CD4-positive, alpha-beta T cell (primary cell): ENCODE data around the gene PTGS1. TPM values are rescaled to one million over a fixed set of nuclear protein-coding genes. Genes with fewer than 3 reads are reported as not detected.

Experiments used
- ATAC-seq: fragments of 200-7000 bp; cut with Tn5 transposase; one replicate; pipeline ENCODE4 v1.10.0; 2022; ENCODE audit warnings: mild to moderate bottlenecking; ENCODE audit not compliant: poor library complexity
- CTCF ChIA-PET: fragments of 350-600 bp; sonication (Branson Sonifier 250); formaldehyde crosslinking; loops from one replicate; lab custom pipeline; 2021; ENCODE audit warnings: antibody characterized with exemption, inconsistent platforms; lab: Charles Lee
- POLR2A ChIA-PET: fragments of 350-600 bp; sonication (Branson Sonifier 250); formaldehyde crosslinking; loops from one replicate; lab custom pipeline; 2021; ENCODE audit warnings: antibody characterized with exemption, inconsistent platforms; lab: Charles Lee
- DNase-seq, 14 experiments: peaks; one replicate each; pipeline ENCODE4 v3.0.0-alpha.2; 2013 to 2020; ENCODE audit warnings: mixed read lengths in 2 of 14
- H3K27ac ChIP-seq, 2 donors: one replicate each; pipeline versions ENCODE4 v1.5.1 to v1.7.0; 2013; ENCODE audit warnings: low read length in 2 of 2, low read depth in 1 of 2, mild to moderate bottlenecking in 1 of 2
- H3K27me3 ChIP-seq, 2 experiments: 1 replicate in 1 of 2; 2 replicates in 1 of 2; pipeline versions ENCODE4 v1.6.1 to v1.7.0; 2013; ENCODE audit warnings: low read length in 2 of 2, control low read depth in 1 of 2, mild to moderate bottlenecking in 1 of 2, moderate library complexity in 1 of 2; ENCODE audit not compliant: insufficient read depth in 2 of 2, control insufficient read depth in 1 of 2
- H3K36me3 ChIP-seq: one replicate; pipeline ENCODE4 v1.6.1; 2013; ENCODE audit warnings: low read length, control low read depth; ENCODE audit not compliant: insufficient read depth
- H3K4me1 ChIP-seq: one replicate; pipeline ENCODE4 v1.6.1; 2013; ENCODE audit warnings: low read length, control low read depth; ENCODE audit not compliant: insufficient read depth
- H3K4me3 ChIP-seq: one replicate; pipeline ENCODE4 v1.5.1; 2013; ENCODE audit warnings: mild to moderate bottlenecking, low read length, moderate library complexity
- H3K9me3 ChIP-seq, 2 experiments: 1 replicate in 1 of 2; 2 replicates in 1 of 2; pipeline versions ENCODE4 v1.6.1 to v1.7.0; 2013; ENCODE audit warnings: low read length in 2 of 2, mild to moderate bottlenecking in 2 of 2, control low read depth in 1 of 2, moderate library complexity in 1 of 2; ENCODE audit not compliant: control insufficient read depth in 1 of 2, insufficient read depth in 1 of 2
- H3K27ac Mint-ChIP-seq: one replicate; pipeline ENCODE4 v1.8.0; 2020; ENCODE audit warnings: mixed read lengths
- H3K27me3 Mint-ChIP-seq: one replicate; pipeline ENCODE4 v1.8.0; 2021; ENCODE audit warnings: mixed read lengths
- H3K36me3 Mint-ChIP-seq: one replicate; pipeline ENCODE4 v1.8.0; 2021; ENCODE audit warnings: low read depth, mixed read lengths
- H3K4me1 Mint-ChIP-seq: one replicate; pipeline ENCODE4 v1.8.0; 2021; ENCODE audit warnings: low read depth, mixed read lengths
- H3K4me3 Mint-ChIP-seq: one replicate; pipeline ENCODE4 v1.8.0; 2020; ENCODE audit warnings: mild to moderate bottlenecking, mixed read lengths
- H3K9me3 Mint-ChIP-seq: one replicate; pipeline ENCODE4 v1.8.0; 2020; ENCODE audit warnings: mixed read lengths
- CTCF ChIP-seq: fragments of 200-600 bp; IDR thresholded peaks from one replicate; pipeline ENCODE4 v1.8.0; 2022; ENCODE audit warnings: antibody characterized with exemption, mild to moderate bottlenecking
- intact Hi-C, 2 experiments: fragments of 100-400 bp; cut with DNase I in 1 of 2; cut with micrococcal nuclease in 1 of 2; formaldehyde crosslinking; loops; one replicate each; pipeline versions ENCODE4 v1.15.1 to v1.9.0; 2023 to 2025; cut with DNase I, micrococcal nuclease
- total RNA-seq, 174 experiments: library from RNA in 2 of 174; stranded (reverse) in 2 of 174; gene quantifications; one replicate each; pipeline ENCODE4 v1.2.3 and lab custom pipeline; 2021 to 2026

The PTGS1 gene
- total RNA-seq, 2 experiments from 2014 or later, result 0.14 to 0.27 TPM

- DNase-seq (no peak), ATAC-seq (no peak)
- ChIA-PET POLR2A (no interaction called here), CTCF (no interaction called here)
- Mint-ChIP-seq H3K4me1 (no peaks in the 10 kb centered on the region), H3K27ac (no peak overlapping the region), H3K9me3 (peaks cover 2% of the 10 kb centered on the region), H3K4me3 (no peak overlapping the region), H3K27me3 (peaks cover 6% of the 10 kb centered on the region), H3K36me3 (no peaks in the 10 kb centered on the region)
- peaks cover 8 to 12% of the 10 kb centered on the region in 2 experiments for H3K9me3 ChIP-seq
- no peak overlapping the region for H3K4me3 ChIP-seq
- intact Hi-C loops, result no loop called here
- H3K27ac ChIP-seq, result no peak overlapping the region
- H3K27me3 ChIP-seq, result peaks cover under 1 to 3% of the 10 kb centered on the region in 2 experiments
- H3K36me3 ChIP-seq, result no peaks in the 10 kb centered on the region
- TF ChIP-seq CTCF, result no peak
- H3K4me1 ChIP-seq, result no peaks in the 10 kb centered on the region
These were observed 12.4 kb downstream of the PTGS1 start for GRCh38 chr9:122382901-122383850.

- Histone ChIP-seq H3K36me3 (no peaks in the 10 kb centered on the region), H3K9me3 (peaks cover 8% of the 10 kb centered on the region in 2 experiments), H3K27me3 (no peaks in the 10 kb centered on the region), H3K4me3 (no peak overlapping the region), H3K4me1 (no peaks in the 10 kb centered on the region), H3K27ac (no peak overlapping the region)
- H3K36me3 Mint-ChIP-seq, result no peaks in the 10 kb centered on the region
- intact Hi-C loops, result no loop called here
- no peak for TF ChIP-seq CTCF
- ChIA-PET CTCF (no interaction called here), POLR2A (no interaction called here)
- no peak overlapping the region for H3K27ac Mint-ChIP-seq
- no peak for DNase-seq
- no peaks in the 10 kb centered on the region for H3K4me1 Mint-ChIP-seq
- no peak for ATAC-seq
- H3K9me3 Mint-ChIP-seq, result peaks cover 2% of the 10 kb centered on the region
- no peak overlapping the region for H3K4me3 Mint-ChIP-seq
- H3K27me3 Mint-ChIP-seq, result peaks cover 10% of the 10 kb centered on the region
These were observed 13.2 kb downstream of the PTGS1 start for GRCh38 chr9:122383992-122384461.

GRCh38 chr9:122386311-122386872, 15.6 kb downstream of the PTGS1 start:
- H3K27me3 Mint-ChIP-seq, result peaks cover 22% of the 10 kb centered on the region
- H3K4me3 Mint-ChIP-seq, result no peak overlapping the region
- Histone ChIP-seq H3K27ac (no peak overlapping the region), H3K27me3 (peaks cover 0 to 7% of the 10 kb centered on the region in 2 experiments), H3K36me3 (no peaks in the 10 kb centered on the region), H3K4me1 (no peaks in the 10 kb centered on the region), H3K4me3 (no peak overlapping the region), H3K9me3 (peaks cover 0 to 4% of the 10 kb centered on the region in 2 experiments)
- CTCF ChIA-PET, result no interaction called here
- intact Hi-C loops, result no loop called here
- H3K9me3 Mint-ChIP-seq, result no peaks in the 10 kb centered on the region
- no peak for TF ChIP-seq CTCF
- ATAC-seq, result no peak
- H3K4me1 Mint-ChIP-seq, result no peaks in the 10 kb centered on the region
- no peak overlapping the region for H3K27ac Mint-ChIP-seq
- POLR2A ChIA-PET, result no interaction called here
- H3K36me3 Mint-ChIP-seq, result no peaks in the 10 kb centered on the region
- DNase-seq, result no peak
